Heart right ventricle (tissue), 16 donors: ENCODE data around the gene GSK3A. TPM values are rescaled to one million over a fixed set of nuclear protein-coding genes. Genes with fewer than 3 reads are reported as not detected.
A peak's percentile ranks its signal among the peaks of the same experiment; 100 is the strongest.

ENCODE experiments used
- ATAC-seq, 8 donors: fragments of 200-7000 bp; cut with Tn5 transposase; one replicate each; pipeline ENCODE4 v1.9.1; 2020; ENCODE audit warnings: mild to moderate bottlenecking in 8 of 8, moderate library complexity in 8 of 8, moderate number of reproducible peaks in 1 of 8
- DNase-seq, 2 donors: peaks; one replicate each; pipeline ENCODE4 v3.0.0-alpha.2; 2020
- H3K27ac ChIP-seq, 10 donors: fragments of 200-600 bp; sonication (generic) in 2 of 10; one replicate each; pipeline versions ENCODE4 v1.5.0 to v1.8.0; 2020 to 2022; ENCODE audit warnings: mild to moderate bottlenecking in 3 of 10
- H3K27me3 ChIP-seq, 7 donors: fragments of 200-600 bp; one replicate each; pipeline ENCODE4 v1.8.0; 2021 to 2022; ENCODE audit warnings: mild to moderate bottlenecking in 2 of 7
- H3K36me3 ChIP-seq, 9 donors: fragments of 200-600 bp; sonication (generic) in 1 of 9; one replicate each; pipeline versions ENCODE4 v1.5.0 to v1.8.0; 2020 to 2022; ENCODE audit warnings: mild to moderate bottlenecking in 2 of 9
- H3K4me1 ChIP-seq, 9 donors: fragments of 200-600 bp; sonication (generic) in 1 of 9; one replicate each; pipeline versions ENCODE4 v1.5.0 to v1.8.0; 2020 to 2022; ENCODE audit warnings: mild to moderate bottlenecking in 4 of 9
- H3K4me3 ChIP-seq, 10 donors: fragments of 200-600 bp; sonication (generic) in 2 of 10; one replicate each; pipeline versions ENCODE4 v1.5.0 to v1.8.0; 2020 to 2022; ENCODE audit warnings: mild to moderate bottlenecking in 7 of 10, moderate library complexity in 2 of 10
- H3K9me3 ChIP-seq, 11 donors: fragments of 200-600 bp in 10 of 11; sonication (generic) in 2 of 11; one replicate each; pipeline versions ENCODE4 v1.5.0 to v1.8.0; 2013 to 2022; ENCODE audit warnings: mild to moderate bottlenecking in 2 of 11, control low read depth in 1 of 11, moderate library complexity in 1 of 11
- WGBS, 2 donors: extraction: QIAGEN DNeasy Blood & Tissue Kit; methylation state at CpG; one replicate each; pipeline ENCODE4 v1.1.7; 2013; ENCODE audit warnings: inconsistent platforms in 1 of 2; 5-methylcytosine and 5-hydroxymethylcytosine counted together
- intact Hi-C, 10 donors: fragments of 100-400 bp; cut with DNase I; formaldehyde crosslinking; loops; one replicate each; pipeline versions ENCODE4 v1.11.1 to v1.14.2; 2022
- polyA plus RNA-seq, 2 donors: library from polyadenylated mRNA; stranded (reverse); fragments of 200-250 nt; gene quantifications; one replicate each; pipeline ENCODE4 v1.2.3, GENCODE V29; 2013
- total RNA-seq, 10 donors: library from RNA; stranded (reverse); fragmentation: NEBNext Ultra II Directional in 3 of 10; extraction: Animal tissue kit (Norgen Biotek cat#: 25700) in 3 of 10; gene quantifications; one replicate each; pipeline versions ENCODE4 v1.2.1 to v1.2.4, GENCODE V29; 2021 to 2023
- TF ChIP-seq, protein P1 (sequence below), 9 donors: fragments of 200-600 bp; sonication (generic) in 2 of 9; IDR thresholded peaks; one replicate each; pipeline versions ENCODE4 v1.5.0 to v1.8.0; 2021 to 2022; ENCODE audit warnings: antibody characterized with exemption in 9 of 9, mild to moderate bottlenecking in 5 of 9, moderate library complexity in 1 of 9
- donor health status: Arrhythmogenic right ventricular cardiomyopathy.
- donor health status: ischemic (EF 13 %, LVEDD 7.1; RV severe dilation, severe dysfunction).
- donor health status: healthy with polysubstance abuse.
- donor health status: DM: no; HTN: yes; CAD: no.
- donor health status: DM: no; HTN: no; CAD: no.
- donor health status: ischemic (EF 25% LVEDD 6.9; RV normal size, moderate dysfunction).
- donor health status: ischemic (EF 25% LVEDD 5.7; RV mildly dilated, moderate dysfunction).
- donor health status: healthy.
- donor health status: DM: yes; HTN: yes; CAD: no.
- donor health status: Ischemic cardiomyopathy.
- donor health status: ischemic (EF 35%, LVEDD 5.7; RV mildly dilated, moderate dysfunction).
- donor health status: nonischemic (EF 11% LVEDD 7.7; RV severe dilation, severe dysfunction).
- donor health status: DM: yes; HTN: yes; CAD: no.
- donor health status: PGD.
- donor health status: ischemic (EF 29% LVEDD 5.4; RV normal size, mild dysfunction).
- donor health status: nonischemic (EF 23%, LVEDD 6.1; RV moderate dilation, normal function).

Gene GSK3A
- total and polyA plus RNA-seq, 12 donors = 31.2 to 51.0 (median 36.4) TPM

DNA sequence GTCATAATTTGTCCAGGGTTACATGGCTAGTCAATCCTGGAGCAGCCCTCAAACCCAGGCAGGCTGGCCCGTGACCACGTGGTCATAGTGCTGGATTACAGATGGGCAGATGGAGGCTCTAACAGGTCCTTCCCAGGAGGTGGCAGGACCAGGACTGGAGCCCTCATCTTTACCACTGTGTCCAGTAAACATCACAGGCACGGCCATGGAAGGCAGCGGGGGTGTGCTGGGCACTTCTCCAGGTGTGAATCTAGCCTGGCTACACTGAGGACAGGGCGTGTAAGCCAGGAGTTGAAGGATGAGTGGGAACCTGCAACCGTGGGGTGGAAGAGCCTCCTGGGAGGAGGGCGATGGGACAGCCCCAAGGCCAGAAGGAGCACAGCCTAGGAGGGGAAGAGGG is 32.7 kb upstream of the GSK3A start:
- H3K4me1 ChIP-seq = peaks cover 53 to 84% (median 73%) of the 10 kb centered on the region in 9 donors
- intact Hi-C loops = no loop called here
- H3K4me3 ChIP-seq = no peak overlapping the region
- 73 to 78% methylated on average over 7 of the region's 7 CpGs for WGBS, 2 donors
- peak overlapping the region in 2 of 10 donors; percentile 98 to 99 for H3K27ac ChIP-seq
- DNase-seq (peak in 1 of 2 donors; percentile 2), ATAC-seq (no peak)
- H3K36me3 ChIP-seq = peaks cover 0 to 54% (median 27%) of the 10 kb centered on the region in 9 donors
- no peaks in the 10 kb centered on the region for H3K9me3 ChIP-seq
- TF ChIP-seq, protein P1, sequence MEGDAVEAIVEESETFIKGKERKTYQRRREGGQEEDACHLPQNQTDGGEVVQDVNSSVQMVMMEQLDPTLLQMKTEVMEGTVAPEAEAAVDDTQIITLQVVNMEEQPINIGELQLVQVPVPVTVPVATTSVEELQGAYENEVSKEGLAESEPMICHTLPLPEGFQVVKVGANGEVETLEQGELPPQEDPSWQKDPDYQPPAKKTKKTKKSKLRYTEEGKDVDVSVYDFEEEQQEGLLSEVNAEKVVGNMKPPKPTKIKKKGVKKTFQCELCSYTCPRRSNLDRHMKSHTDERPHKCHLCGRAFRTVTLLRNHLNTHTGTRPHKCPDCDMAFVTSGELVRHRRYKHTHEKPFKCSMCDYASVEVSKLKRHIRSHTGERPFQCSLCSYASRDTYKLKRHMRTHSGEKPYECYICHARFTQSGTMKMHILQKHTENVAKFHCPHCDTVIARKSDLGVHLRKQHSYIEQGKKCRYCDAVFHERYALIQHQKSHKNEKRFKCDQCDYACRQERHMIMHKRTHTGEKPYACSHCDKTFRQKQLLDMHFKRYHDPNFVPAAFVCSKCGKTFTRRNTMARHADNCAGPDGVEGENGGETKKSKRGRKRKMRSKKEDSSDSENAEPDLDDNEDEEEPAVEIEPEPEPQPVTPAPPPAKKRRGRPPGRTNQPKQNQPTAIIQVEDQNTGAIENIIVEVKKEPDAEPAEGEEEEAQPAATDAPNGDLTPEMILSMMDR (IDR thresholded peaks at IDR 0.05) = no peak
- H3K27me3 ChIP-seq = no peaks in the 10 kb centered on the region

DNA sequence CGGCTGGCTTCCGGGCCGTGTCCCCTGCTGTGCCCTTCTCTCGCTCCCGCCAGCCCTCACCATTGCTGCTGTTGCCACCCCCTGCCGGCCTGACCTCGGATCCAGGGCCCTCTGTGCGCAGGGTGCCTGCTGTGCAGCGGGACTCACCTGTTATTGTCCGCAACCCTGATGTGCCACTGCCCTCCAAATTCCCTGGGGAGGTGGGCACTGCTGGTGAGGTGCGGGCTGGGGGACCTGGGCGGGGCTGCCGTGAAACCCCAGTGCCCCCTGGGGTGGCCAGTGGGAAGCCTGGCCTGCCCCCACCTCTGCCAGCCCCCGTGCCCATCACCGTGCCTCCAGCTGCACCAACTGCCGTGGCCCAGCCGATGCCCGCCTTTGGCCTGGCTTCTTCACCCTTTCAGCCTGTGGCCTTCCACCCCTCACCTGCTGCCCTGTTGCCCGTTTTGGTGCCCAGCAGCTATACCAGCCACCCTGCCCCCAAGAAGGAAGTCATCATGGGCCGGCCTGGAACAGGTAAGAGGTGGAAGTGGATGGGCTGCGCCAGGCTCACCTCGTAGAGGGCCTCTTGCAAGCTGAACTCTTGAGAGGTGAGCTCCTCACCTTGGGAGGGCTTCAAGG is 31.8 kb upstream of the GSK3A start:
- intact Hi-C loops = no loop called here
- WGBS, 2 donors = 91 to 93% methylated on average over 22 of the region's 22 CpGs
- no peak for ATAC-seq
- peak in 1 of 2 donors; percentile 3 for DNase-seq
- TF ChIP-seq, protein P1 (IDR thresholded peaks at IDR 0.05) = no peak
- Histone ChIP-seq H3K27me3 (no peaks in the 10 kb centered on the region), H3K9me3 (no peaks in the 10 kb centered on the region), H3K27ac (no peak overlapping the region), H3K36me3 (peaks cover 0 to 54% (median 27%) of the 10 kb centered on the region in 9 donors), H3K4me1 (peaks cover 53 to 79% (median 72%) of the 10 kb centered on the region in 9 donors), H3K4me3 (no peak overlapping the region)

DNA sequence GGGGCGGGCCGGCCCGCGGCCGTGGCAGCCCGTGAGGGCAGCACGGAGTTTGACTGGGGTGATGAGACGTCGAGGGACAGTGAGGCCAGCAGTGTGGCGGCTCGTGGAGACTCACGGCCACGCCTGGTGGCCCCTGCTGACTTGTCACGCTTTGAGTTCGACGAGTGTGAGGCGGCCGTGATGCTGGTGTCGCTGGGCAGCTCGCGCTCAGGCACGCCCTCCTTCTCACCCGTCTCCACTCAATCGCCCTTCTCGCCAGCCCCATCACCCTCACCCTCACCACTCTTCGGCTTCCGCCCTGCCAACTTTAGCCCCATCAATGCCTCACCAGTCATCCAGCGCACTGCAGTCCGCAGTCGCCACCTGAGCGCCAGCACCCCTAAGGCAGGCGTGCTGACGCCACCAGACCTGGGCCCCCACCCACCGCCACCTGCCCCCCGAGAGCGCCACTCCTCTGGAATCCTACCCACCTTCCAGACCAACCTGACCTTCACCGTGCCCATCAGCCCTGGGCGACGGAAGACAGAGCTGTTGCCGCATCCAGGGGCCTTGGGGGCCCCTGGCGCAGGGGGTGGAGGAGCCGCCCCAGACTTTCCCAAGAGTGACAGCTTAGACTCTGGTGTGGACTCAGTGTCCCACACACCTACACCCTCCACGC is 31.1 kb upstream of the GSK3A start:
- Histone ChIP-seq H3K9me3 (no peaks in the 10 kb centered on the region), H3K27ac (no peak overlapping the region), H3K4me1 (peaks cover 47 to 73% (median 66%) of the 10 kb centered on the region in 9 donors), H3K27me3 (no peaks in the 10 kb centered on the region), H3K36me3 (peaks cover 0 to 54% (median 27%) of the 10 kb centered on the region in 9 donors), H3K4me3 (no peak overlapping the region)
- intact Hi-C loops = no loop called here
- ATAC-seq (no peak), DNase-seq (no peak)
- TF ChIP-seq, protein P1 (IDR thresholded peaks at IDR 0.05) = no peak
- WGBS, 2 donors = 92 to 94% methylated on average over 37 to 43 of the region's 43 CpGs

DNA sequence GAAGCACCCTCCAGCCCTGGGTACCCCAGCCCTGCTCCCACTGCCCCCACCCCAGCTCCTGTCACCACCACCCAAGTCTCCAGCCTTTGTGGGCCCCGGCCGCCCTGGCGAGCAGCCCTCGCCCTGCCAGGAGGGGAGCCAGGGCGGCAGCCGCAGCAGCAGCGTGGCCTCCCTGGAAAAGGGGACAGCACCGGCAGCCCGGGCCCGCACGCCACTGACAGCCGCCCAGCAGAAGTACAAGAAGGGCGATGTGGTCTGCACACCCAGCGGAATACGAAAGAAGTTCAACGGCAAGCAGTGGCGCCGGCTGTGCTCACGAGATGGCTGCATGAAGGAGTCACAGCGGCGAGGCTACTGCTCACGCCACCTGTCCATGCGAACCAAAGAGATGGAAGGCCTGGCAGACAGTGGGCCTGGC is 30.6 kb upstream of the GSK3A start:
- peaks cover 41 to 67% (median 61%) of the 10 kb centered on the region in 9 donors for H3K4me1 ChIP-seq
- WGBS, 2 donors = 97 to 98% methylated on average over 23 of the region's 23 CpGs
- intact Hi-C loops = no loop called here
- DNase-seq (no peak), ATAC-seq (no peak)
- no peak overlapping the region for H3K27ac ChIP-seq
- H3K27me3 ChIP-seq = no peaks in the 10 kb centered on the region
- peaks cover 0 to 54% (median 27%) of the 10 kb centered on the region in 9 donors for H3K36me3 ChIP-seq
- H3K9me3 ChIP-seq = no peaks in the 10 kb centered on the region
- H3K4me3 ChIP-seq = no peak overlapping the region
- TF ChIP-seq, protein P1 (IDR thresholded peaks at IDR 0.05) = no peak
